ENCODE data around the gene RUNDC1. TPM values are rescaled to one million over a fixed set of nuclear protein-coding genes. Genes with fewer than 3 reads are reported as not detected.

The RUNDC1 gene
- polyA plus RNA-seq, 1 donor from 2014 or later: 15.1 TPM

GRCh38 chr17:43019418-43019817 is 39.1 kb downstream of the RUNDC1 start:
- no peaks in the 10 kb centered on the region for H3K27me3 ChIP-seq (ENCODE audit: insufficient read depth, low read depth, low read length)
- H3K79me2 ChIP-seq (replicated peaks; ENCODE audit: insufficient read depth, low read length): peaks cover 63% of the 10 kb centered on the region
- no peaks in the 10 kb centered on the region for H3K36me3 ChIP-seq (ENCODE audit: insufficient read depth, low read length)
- H4K20me1 ChIP-seq (ENCODE audit: insufficient read depth): peaks cover 4% of the 10 kb centered on the region
- H2AFZ ChIP-seq (ENCODE audit: low read depth, low read length): no peak overlapping the region
- H3F3A ChIP-seq (ENCODE audit: insufficient read depth, low read length, poor library complexity, severe bottlenecking): peaks cover 7% of the 10 kb centered on the region
- H3K9me2 ChIP-seq (ENCODE audit: insufficient read depth, low read length): no peaks in the 10 kb centered on the region
- peak overlapping the region; percentile 81 for H3K4me2 ChIP-seq (ENCODE audit: low read length)
- H3K9me3 ChIP-seq (ENCODE audit: low read length): no peaks in the 10 kb centered on the region
- TF ChIP-seq RAD21 (conservative IDR thresholded peaks at IDR 0.05) (no peak), EP300 (conservative IDR thresholded peaks at IDR 0.05; ENCODE audit: poor library complexity, severe bottlenecking) (no peak), EZH2 (IDR thresholded peaks at IDR 0.05; ENCODE audit: borderline replicate concordance, insufficient read depth, low read length, poor library complexity, severe bottlenecking) (no peak), MXI1 (conservative IDR thresholded peaks at IDR 0.05; ENCODE audit: poor library complexity, severe bottlenecking) (no peak), SMC3 (conservative IDR thresholded peaks at IDR 0.05; ENCODE audit: poor library complexity) (no peak)
- H3K4me3 ChIP-seq (ENCODE audit: low read length): peak overlapping the region; percentile 80
- H3K9ac ChIP-seq (ENCODE audit: low read length): peak overlapping the region; percentile 49
- H3K27ac ChIP-seq (ENCODE audit: low read length): peak overlapping the region; percentile 95

- no peaks in the 10 kb centered on the region for H3K27me3 ChIP-seq (ENCODE audit: insufficient read depth, low read depth, low read length)
- peak overlapping the region; percentile 95 for H3K27ac ChIP-seq (ENCODE audit: low read length)
- H4K20me1 ChIP-seq (ENCODE audit: insufficient read depth): peaks cover 4% of the 10 kb centered on the region
- H3K9ac ChIP-seq (ENCODE audit: low read length): peak overlapping the region; percentile 49
- H3K9me2 ChIP-seq (ENCODE audit: insufficient read depth, low read length): no peaks in the 10 kb centered on the region
- peak overlapping the region; percentile 80 for H3K4me3 ChIP-seq (ENCODE audit: low read length)
- H3K79me2 ChIP-seq (replicated peaks; ENCODE audit: insufficient read depth, low read length): peaks cover 63% of the 10 kb centered on the region
- no peak for TF ChIP-seq REST (IDR thresholded peaks at IDR 0.05; ENCODE audit: borderline replicate concordance)
- TF ChIP-seq CTCF (IDR thresholded peaks at IDR 0.05; ENCODE audit: poor library complexity, severe bottlenecking): no peak
- no peak for TF ChIP-seq EP300 (conservative IDR thresholded peaks at IDR 0.05; ENCODE audit: poor library complexity, severe bottlenecking)
- TF ChIP-seq POLR2AphosphoS5 (IDR thresholded peaks at IDR 0.05): no peak
- TF ChIP-seq MXI1 (conservative IDR thresholded peaks at IDR 0.05; ENCODE audit: poor library complexity, severe bottlenecking): no peak
- no peak for TF ChIP-seq TAF1 (IDR thresholded peaks at IDR 0.05; ENCODE audit: low read depth)
- no peak for TF ChIP-seq SMC3 (conservative IDR thresholded peaks at IDR 0.05; ENCODE audit: poor library complexity)
- TF ChIP-seq RAD21 (conservative IDR thresholded peaks at IDR 0.05): no peak
- TF ChIP-seq EZH2 (IDR thresholded peaks at IDR 0.05; ENCODE audit: borderline replicate concordance, insufficient read depth, low read length, poor library complexity, severe bottlenecking): no peak
- no peaks in the 10 kb centered on the region for H3K36me3 ChIP-seq (ENCODE audit: insufficient read depth, low read length)
- peak overlapping the region; percentile 81 for H3K4me2 ChIP-seq (ENCODE audit: low read length)
- no peaks in the 10 kb centered on the region for H3K9me3 ChIP-seq (ENCODE audit: low read length)
- peaks cover 5% of the 10 kb centered on the region for H3F3A ChIP-seq (ENCODE audit: insufficient read depth, low read length, poor library complexity, severe bottlenecking)
- H2AFZ ChIP-seq (ENCODE audit: low read depth, low read length): no peak overlapping the region
Observed at GRCh38 chr17:43020030-43020621, 39.8 kb downstream of the RUNDC1 start.

Measured in neural cell (in vitro differentiated cells).